Measurements from ENCODE around the gene TNNT3.

DNA sequence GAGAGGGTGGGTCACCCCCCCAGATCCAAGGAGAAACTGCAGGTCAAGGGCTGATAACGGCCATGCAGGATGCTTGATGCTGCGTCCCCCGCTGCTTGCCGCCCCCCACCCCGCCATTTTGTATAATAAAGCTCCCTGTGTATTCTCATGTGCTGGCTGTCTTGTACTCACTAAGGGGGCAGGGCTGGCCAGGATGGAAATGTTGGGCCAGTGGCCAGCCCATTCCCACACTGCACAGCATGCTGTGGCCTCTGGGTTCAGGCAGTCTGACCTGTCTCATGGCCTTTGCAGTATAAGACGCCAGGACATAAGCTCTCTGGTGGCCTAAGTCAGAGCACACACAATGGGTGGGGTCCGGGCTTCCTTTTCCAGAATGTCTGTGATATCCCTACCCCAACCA lies 27.4 kb upstream of the TNNT3 start:
- TF ChIP-seq, protein P1, sequence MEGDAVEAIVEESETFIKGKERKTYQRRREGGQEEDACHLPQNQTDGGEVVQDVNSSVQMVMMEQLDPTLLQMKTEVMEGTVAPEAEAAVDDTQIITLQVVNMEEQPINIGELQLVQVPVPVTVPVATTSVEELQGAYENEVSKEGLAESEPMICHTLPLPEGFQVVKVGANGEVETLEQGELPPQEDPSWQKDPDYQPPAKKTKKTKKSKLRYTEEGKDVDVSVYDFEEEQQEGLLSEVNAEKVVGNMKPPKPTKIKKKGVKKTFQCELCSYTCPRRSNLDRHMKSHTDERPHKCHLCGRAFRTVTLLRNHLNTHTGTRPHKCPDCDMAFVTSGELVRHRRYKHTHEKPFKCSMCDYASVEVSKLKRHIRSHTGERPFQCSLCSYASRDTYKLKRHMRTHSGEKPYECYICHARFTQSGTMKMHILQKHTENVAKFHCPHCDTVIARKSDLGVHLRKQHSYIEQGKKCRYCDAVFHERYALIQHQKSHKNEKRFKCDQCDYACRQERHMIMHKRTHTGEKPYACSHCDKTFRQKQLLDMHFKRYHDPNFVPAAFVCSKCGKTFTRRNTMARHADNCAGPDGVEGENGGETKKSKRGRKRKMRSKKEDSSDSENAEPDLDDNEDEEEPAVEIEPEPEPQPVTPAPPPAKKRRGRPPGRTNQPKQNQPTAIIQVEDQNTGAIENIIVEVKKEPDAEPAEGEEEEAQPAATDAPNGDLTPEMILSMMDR (IDR thresholded peaks at IDR 0.05) = no peak
- TF ChIP-seq POLR2A (IDR thresholded peaks at IDR 0.05) (no peak), EP300 (IDR thresholded peaks at IDR 0.05) (no peak)
